NB4 (cell line): ENCODE measurements around the gene PROZ.
"Not testable (repeated sequence)": the region's sequence is repeated elsewhere in the genome, so short reads cannot be mapped to it uniquely, and the experiment has no call there.

Source experiments
- CTCF ChIP-seq: IDR thresholded peaks from one replicate; pipeline ENCODE4 v1.5.1; 2012; ENCODE audit warnings: low read depth, low read length
- MAX ChIP-seq: IDR thresholded peaks from 2 replicates; pipeline ENCODE4 v1.6.1; 2011; ENCODE audit warnings: low read depth, low read length
- POLR2A ChIP-seq: IDR thresholded peaks from 2 replicates; pipeline ENCODE4 v1.6.1; 2011; ENCODE audit warnings: mild to moderate bottlenecking; ENCODE audit not compliant: insufficient read length; ENCODE audit errors: extremely low read depth

GRCh38 chr13:113111821-113112220, 46.6 kb upstream of the PROZ start:
- not testable (repeated sequence) for TF ChIP-seq CTCF, POLR2A, MAX
